Measurements from ENCODE around the gene ZBTB42. TPM values are rescaled to one million over a fixed set of nuclear protein-coding genes. Genes with fewer than 3 reads are reported as not detected.

ZBTB42 gene
- total RNA-seq, 1 donor from 2014 or later = 6.9 TPM

GRCh38 chr14:104756477-104757237 is 44.2 kb upstream of the ZBTB42 start:
- peaks cover 57% of the 10 kb centered on the region for H3K79me2 ChIP-seq (ENCODE audit: insufficient read depth, low read length)
- H3K4me3 Mint-ChIP-seq (ENCODE audit: unreplicated experiment) = no peak overlapping the region
- peaks cover 14% of the 10 kb centered on the region for H3K4me1 Mint-ChIP-seq (ENCODE audit: low read depth, unreplicated experiment)
- H4K20me1 ChIP-seq (ENCODE audit: insufficient read depth, low read length) = peaks cover 79% of the 10 kb centered on the region
- H3K27ac Mint-ChIP-seq (ENCODE audit: unreplicated experiment) = no peak overlapping the region
- peaks cover 9% of the 10 kb centered on the region for H3K36me3 ChIP-seq (ENCODE audit: insufficient read depth, low read length)
- H3K27me3 Mint-ChIP-seq (ENCODE audit: low read depth, unreplicated experiment) = no peaks in the 10 kb centered on the region
- no peak overlapping the region for H2AFZ ChIP-seq (ENCODE audit: low read depth, low read length)
- peaks cover 16% of the 10 kb centered on the region for H3K4me1 ChIP-seq (ENCODE audit: insufficient read depth, low read length)
- FAIRE-seq = no peak
- no peak overlapping the region for H3K4me2 ChIP-seq (ENCODE audit: low read length)
- H3K9me3 Mint-ChIP-seq (ENCODE audit: unreplicated experiment) = no peaks in the 10 kb centered on the region
- no peak for TF ChIP-seq EZH2 (IDR thresholded peaks at IDR 0.05; ENCODE audit: insufficient read depth, low read length)
- H3K9me3 ChIP-seq (ENCODE audit: insufficient read depth, low read depth, low read length) = no peaks in the 10 kb centered on the region
- H3K9ac ChIP-seq (ENCODE audit: low read length) = no peak overlapping the region
- DNase-seq (ENCODE audit: low read depth) = no peak
- no peak overlapping the region for H3K27ac ChIP-seq (ENCODE audit: low read depth, low read length)
- no peaks in the 10 kb centered on the region for H3K27me3 ChIP-seq (ENCODE audit: insufficient read depth, low read length)
- H3K36me3 Mint-ChIP-seq (ENCODE audit: low read depth, unreplicated experiment) = peaks cover 9% of the 10 kb centered on the region
- no peak overlapping the region for H3K4me3 ChIP-seq (ENCODE audit: insufficient read depth, low read depth, low read length)

- Histone ChIP-seq H3K9ac (ENCODE audit: low read length) (no peak overlapping the region), H3K4me3 (ENCODE audit: insufficient read depth, low read depth, low read length) (no peak overlapping the region), H3K27ac (ENCODE audit: low read depth, low read length) (no peak overlapping the region), H2AFZ (ENCODE audit: low read depth, low read length) (no peak overlapping the region), H4K20me1 (ENCODE audit: insufficient read depth, low read length) (peaks cover 79% of the 10 kb centered on the region), H3K79me2 (ENCODE audit: insufficient read depth, low read length) (peaks cover 57% of the 10 kb centered on the region), H3K4me2 (ENCODE audit: low read length) (no peak overlapping the region), H3K36me3 (ENCODE audit: insufficient read depth, low read length) (peaks cover 9% of the 10 kb centered on the region), H3K9me3 (ENCODE audit: insufficient read depth, low read depth, low read length) (no peaks in the 10 kb centered on the region), H3K4me1 (ENCODE audit: insufficient read depth, low read length) (peaks cover 14% of the 10 kb centered on the region), H3K27me3 (ENCODE audit: insufficient read depth, low read length) (no peaks in the 10 kb centered on the region)
- H3K9me3 Mint-ChIP-seq (ENCODE audit: unreplicated experiment) = no peaks in the 10 kb centered on the region
- H3K27me3 Mint-ChIP-seq (ENCODE audit: low read depth, unreplicated experiment) = no peaks in the 10 kb centered on the region
- no peak overlapping the region for H3K4me3 Mint-ChIP-seq (ENCODE audit: unreplicated experiment)
- peaks cover 14% of the 10 kb centered on the region for H3K4me1 Mint-ChIP-seq (ENCODE audit: low read depth, unreplicated experiment)
- no peak for DNase-seq (ENCODE audit: low read depth)
- no peak overlapping the region for H3K27ac Mint-ChIP-seq (ENCODE audit: unreplicated experiment)
- H3K36me3 Mint-ChIP-seq (ENCODE audit: low read depth, unreplicated experiment) = peaks cover 12% of the 10 kb centered on the region
- FAIRE-seq = no peak
- no peak for TF ChIP-seq EZH2 (IDR thresholded peaks at IDR 0.05; ENCODE audit: insufficient read depth, low read length)
- TF ChIP-seq, protein P1, sequence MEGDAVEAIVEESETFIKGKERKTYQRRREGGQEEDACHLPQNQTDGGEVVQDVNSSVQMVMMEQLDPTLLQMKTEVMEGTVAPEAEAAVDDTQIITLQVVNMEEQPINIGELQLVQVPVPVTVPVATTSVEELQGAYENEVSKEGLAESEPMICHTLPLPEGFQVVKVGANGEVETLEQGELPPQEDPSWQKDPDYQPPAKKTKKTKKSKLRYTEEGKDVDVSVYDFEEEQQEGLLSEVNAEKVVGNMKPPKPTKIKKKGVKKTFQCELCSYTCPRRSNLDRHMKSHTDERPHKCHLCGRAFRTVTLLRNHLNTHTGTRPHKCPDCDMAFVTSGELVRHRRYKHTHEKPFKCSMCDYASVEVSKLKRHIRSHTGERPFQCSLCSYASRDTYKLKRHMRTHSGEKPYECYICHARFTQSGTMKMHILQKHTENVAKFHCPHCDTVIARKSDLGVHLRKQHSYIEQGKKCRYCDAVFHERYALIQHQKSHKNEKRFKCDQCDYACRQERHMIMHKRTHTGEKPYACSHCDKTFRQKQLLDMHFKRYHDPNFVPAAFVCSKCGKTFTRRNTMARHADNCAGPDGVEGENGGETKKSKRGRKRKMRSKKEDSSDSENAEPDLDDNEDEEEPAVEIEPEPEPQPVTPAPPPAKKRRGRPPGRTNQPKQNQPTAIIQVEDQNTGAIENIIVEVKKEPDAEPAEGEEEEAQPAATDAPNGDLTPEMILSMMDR (IDR thresholded peaks at IDR 0.05; ENCODE audit: insufficient read depth, low read depth, low read length) = no peak
These were observed 43.7 kb upstream of the ZBTB42 start for GRCh38 chr14:104757238-104757585.

- Histone ChIP-seq H4K20me1 (ENCODE audit: insufficient read depth, low read length) (peaks cover 79% of the 10 kb centered on the region), H3K4me3 (ENCODE audit: insufficient read depth, low read depth, low read length) (no peak overlapping the region), H3K79me2 (ENCODE audit: insufficient read depth, low read length) (peaks cover 57% of the 10 kb centered on the region), H3K27me3 (ENCODE audit: insufficient read depth, low read length) (no peaks in the 10 kb centered on the region), H3K9ac (ENCODE audit: low read length) (no peak overlapping the region), H3K4me2 (ENCODE audit: low read length) (no peak overlapping the region), H2AFZ (ENCODE audit: low read depth, low read length) (no peak overlapping the region), H3K4me1 (ENCODE audit: insufficient read depth, low read length) (peaks cover 13% of the 10 kb centered on the region), H3K36me3 (ENCODE audit: insufficient read depth, low read length) (peaks cover 9% of the 10 kb centered on the region), H3K9me3 (ENCODE audit: insufficient read depth, low read depth, low read length) (no peaks in the 10 kb centered on the region), H3K27ac (ENCODE audit: low read depth, low read length) (no peak overlapping the region)
- Mint-ChIP-seq H3K4me3 (ENCODE audit: unreplicated experiment) (no peak overlapping the region), H3K27ac (ENCODE audit: unreplicated experiment) (no peak overlapping the region), H3K4me1 (ENCODE audit: low read depth, unreplicated experiment) (peaks cover 14% of the 10 kb centered on the region), H3K9me3 (ENCODE audit: unreplicated experiment) (no peaks in the 10 kb centered on the region), H3K27me3 (ENCODE audit: low read depth, unreplicated experiment) (no peaks in the 10 kb centered on the region), H3K36me3 (ENCODE audit: low read depth, unreplicated experiment) (peaks cover 15% of the 10 kb centered on the region)
- TF ChIP-seq, protein P1 (IDR thresholded peaks at IDR 0.05; ENCODE audit: insufficient read depth, low read depth, low read length) = no peak
- TF ChIP-seq EZH2 (IDR thresholded peaks at IDR 0.05; ENCODE audit: insufficient read depth, low read length) = no peak
- no peak for DNase-seq (ENCODE audit: low read depth)
- no peak for FAIRE-seq
These were observed 43.1 kb upstream of the ZBTB42 start for GRCh38 chr14:104757681-104758392.

Data from astrocyte (in vitro differentiated cells and primary cell).